T-helper 9 cell (primary cell): ENCODE data around the gene HOXD11.

Experiments used
- DNase-seq: peaks from one replicate; pipeline ENCODE4 v3.0.0-alpha.2; 2020

Gene HOXD11

DNA sequence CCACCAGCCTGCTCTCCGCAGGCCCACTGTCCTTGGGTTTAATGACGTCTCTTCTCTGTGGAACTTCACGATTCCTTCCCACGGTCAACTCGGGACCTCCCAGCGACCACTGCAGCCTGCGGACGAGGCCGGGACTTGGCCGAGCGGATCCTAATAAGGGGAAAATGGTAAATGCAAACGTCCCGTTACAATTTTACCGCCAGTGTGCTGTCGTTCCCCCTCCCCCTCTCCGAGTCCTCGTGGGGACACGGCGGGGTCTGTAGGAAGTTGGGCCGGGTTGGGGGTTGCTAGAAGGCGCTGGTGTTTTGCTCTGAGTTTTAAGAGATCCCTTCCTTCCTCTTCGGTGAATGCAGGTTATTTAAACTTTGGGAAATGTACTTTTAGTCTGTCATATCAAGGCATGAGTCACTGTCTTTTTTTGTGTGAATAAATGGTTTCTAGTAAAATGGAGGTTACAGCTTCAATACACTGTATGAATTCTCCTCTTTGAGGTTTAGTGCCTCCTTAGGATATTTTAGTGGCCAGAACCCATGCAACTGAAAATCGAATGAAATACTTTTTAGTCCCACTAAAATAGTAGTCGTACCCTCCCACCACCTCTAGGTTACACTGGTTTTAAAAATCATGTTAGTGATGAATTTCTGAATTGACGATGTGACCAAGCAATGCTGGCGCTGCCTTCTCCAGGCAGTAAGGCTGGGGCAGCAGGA is 2.3 kb downstream of the HOXD11 start:
- no peak for DNase-seq

DNA sequence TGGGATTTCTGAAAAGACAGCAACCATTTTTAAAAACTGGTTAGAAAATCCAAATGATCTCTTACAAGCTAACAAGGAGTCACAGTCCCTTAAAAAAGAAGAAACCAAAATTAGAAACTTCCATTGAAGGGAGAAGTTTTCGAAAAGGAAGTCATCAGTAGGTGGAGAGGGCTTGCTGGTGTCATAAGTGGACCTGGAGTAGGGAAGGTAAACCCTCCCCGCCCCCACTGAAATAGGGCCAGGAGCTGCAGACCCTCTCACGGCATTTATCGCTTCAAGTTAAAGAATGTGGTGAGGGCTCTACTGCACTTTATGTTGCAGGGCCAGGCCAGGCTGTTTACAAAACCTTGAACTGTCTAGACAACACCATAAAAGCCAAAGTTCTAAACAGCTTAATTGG is 2.9 kb downstream of the HOXD11 start:
- DNase-seq = no peak

DNA sequence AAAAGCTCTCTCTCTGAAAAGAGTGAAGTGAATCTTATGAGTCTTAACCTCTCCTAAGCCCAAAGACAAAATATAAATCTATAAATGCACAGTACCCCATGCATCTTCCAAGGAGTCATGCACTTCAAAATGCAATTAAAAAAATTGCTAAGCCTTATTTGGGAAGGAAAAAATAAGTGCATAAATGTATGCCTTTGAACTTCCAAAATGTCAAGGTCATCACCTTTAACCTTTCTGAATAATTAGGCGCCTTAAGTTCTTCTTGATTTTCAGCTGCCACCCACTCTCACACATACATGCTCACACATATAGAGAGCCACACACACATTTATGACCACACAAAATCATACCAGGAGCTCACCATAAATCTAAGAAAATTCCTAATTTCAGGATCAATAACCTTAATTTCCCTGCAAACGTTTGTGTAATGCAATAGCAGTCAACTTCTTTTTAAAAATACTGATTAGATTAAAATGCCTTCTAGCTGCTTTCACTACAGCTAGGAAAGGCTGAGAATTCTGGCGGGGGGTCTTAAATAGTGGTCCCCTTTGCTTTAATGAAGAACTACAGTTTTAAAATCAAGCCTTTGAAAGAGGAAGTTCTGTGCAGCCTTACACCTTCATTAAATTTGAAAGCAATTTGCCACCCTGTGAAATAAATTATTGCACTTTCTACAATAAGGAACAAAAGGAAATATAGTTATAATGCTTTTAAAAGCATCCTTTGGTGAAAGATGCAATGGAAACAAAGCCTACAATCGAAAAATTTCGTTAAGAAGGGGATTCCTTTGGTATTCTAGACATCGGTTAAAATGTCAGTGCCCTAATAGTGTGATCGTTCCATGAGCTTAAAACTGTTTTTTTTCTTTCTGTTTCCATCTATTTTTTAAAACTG is 3.6 kb downstream of the HOXD11 start:
- no peak for DNase-seq

DNA sequence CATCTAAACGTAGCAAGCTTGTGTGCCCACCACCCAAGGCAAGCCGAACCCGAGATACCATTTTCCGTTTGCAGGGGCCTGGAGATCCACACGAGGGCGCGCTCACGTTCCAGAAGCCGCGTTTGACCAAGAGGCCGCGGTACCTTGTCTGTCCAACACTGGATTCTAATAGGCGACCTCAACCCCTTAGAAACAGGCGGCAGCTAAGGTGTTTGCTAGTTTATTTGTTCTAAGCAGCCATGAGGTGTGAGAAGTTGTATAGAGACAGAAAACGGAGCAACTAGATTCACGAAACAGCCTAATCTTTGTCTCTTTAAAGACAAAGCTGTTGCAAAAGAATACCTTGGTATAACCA is 4.2 kb downstream of the HOXD11 start:
- DNase-seq = no peak

DNA sequence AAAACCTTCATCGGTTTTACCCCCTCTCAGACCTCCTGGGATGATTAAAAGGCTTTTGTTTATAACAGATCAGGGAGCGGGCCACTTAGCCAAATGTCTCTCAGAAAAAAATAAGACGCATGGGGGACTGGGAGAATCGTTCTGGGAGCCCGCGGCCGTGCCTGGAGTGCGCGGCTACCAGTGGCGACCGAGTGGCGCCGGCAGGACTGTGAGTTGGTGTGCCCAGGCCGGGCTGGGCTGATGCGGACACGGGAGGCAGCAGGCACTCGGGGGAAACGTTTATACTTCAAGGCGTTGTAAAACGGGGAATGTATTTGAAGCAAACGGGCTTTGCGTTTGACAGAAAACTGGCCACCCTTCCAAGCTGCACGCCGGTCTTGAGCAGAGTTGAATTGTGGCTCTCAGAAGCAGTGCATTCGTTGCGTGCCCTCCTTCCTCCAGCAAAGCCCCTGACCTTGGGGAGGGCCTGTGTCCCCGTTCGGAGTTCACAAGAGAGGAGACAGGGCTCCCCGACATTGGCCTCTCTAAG is 4.8 kb downstream of the HOXD11 start:
- no peak for DNase-seq

DNA sequence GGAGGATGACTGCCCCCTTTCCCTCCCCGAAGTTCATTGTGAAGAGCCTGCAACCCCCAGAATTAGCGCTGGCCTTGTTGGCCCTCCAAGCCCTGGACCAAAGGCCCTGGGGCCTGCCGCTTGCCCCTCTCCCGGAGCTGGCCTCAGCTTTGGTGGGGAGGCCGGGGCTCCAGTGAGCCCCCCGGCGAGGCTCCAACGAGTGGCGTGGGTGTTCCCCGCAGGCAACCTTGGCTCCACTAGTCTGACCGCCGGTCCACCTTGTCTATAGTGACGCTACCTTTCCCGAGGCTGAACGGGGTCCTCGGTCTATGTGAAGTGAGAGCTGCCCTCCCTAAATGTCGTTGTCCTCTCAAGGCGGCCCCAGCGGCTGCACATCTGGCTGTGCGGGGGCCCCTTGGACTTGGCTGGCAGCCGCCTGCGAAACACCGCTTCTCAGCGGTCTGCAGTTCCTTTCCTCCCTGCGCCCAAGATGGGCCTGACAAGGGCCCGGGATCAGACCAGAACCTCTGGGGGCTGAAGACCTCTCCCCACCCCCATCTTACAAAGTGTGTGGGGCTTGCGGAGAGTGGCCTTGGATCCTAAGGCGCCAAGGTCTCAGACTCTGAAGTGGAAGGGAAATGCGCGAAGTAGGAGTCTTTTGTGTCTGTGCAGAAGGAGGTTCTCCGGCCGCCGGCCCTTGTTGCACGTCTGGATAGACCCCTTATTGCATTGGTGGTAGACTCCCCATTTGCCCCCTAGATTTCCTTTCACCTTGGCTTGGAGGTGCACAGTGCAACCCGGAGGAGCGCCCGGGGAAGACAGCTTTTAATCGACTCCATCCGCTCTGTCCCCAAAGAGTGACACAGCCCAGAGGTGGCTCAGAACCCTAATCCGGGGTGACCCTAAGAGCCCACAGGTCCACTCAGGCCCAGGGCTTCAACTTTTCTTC is 5.6 kb downstream of the HOXD11 start:
- no peak for DNase-seq

DNA sequence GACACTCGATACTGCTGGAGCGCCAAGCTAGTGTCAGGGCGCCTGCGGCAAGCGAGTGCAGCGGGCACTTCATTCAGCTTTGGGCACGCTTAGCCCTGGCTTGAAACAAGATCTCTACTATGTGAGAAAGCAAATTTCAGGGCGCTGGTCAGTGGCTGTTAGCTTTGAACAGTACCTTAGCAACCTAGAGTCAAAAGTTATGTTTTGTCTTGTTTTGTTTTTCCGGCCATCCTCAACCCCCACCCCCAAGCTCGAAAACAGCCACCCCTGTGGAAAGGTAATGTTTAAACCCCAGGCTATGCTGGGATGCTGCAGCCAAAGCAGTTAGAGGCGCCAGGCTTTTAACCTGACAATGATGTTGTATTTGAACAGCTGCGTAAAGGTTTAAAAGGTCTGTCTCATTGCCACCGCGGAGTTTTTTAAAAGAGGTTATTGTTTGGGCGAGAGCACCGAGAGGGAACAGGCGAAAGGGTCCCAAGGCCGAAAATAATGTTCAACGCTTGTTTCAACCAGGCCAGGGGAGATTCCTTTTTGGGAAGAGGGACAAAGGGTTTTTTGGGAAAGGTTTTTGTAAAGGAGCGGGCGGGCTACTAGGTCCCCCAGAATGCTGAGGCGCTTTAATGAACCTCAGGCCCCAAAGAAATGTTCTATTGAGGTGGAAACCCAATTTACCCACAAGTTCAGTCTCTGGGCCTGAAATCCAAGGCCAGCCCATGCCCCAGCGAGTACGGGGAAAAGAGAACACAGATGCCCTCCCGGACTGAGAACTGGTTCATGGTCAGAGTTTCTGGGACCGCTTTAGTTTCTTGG is 7.2 kb downstream of the HOXD11 start:
- DNase-seq = no peak

DNA sequence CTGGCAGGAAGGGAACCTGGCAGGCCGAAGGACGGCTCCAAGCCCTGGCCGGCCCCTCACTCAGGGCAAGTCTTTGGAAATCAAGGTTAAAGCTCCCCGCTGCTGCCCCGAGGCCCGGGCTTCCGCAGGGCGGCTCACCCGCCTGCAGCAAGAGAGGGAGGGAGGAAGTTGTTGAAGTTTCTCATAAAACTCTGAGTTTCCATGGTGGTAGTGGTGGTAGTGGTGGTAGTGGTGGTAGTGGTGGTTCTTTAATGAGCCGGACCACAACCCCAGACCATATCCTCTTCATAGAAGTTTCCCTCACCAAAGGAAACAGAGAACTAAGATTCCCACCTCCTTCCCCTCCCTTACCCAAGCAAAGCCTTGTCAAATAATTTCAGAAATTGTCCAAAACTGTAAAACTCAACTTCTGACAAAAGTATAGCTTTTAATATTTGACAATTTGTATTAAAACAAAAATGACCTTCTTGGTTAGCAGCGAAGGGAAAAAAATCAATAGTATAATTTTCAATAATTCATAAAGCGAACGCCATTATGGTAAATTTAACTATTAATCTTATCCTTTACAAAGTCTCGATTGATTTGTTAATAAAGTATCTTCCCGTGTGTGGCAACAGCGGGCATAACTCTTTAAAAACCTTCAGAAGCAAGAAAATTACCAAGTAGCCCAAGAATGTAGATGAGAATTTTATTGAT is 8.0 kb downstream of the HOXD11 start:
- no peak for DNase-seq

DNA sequence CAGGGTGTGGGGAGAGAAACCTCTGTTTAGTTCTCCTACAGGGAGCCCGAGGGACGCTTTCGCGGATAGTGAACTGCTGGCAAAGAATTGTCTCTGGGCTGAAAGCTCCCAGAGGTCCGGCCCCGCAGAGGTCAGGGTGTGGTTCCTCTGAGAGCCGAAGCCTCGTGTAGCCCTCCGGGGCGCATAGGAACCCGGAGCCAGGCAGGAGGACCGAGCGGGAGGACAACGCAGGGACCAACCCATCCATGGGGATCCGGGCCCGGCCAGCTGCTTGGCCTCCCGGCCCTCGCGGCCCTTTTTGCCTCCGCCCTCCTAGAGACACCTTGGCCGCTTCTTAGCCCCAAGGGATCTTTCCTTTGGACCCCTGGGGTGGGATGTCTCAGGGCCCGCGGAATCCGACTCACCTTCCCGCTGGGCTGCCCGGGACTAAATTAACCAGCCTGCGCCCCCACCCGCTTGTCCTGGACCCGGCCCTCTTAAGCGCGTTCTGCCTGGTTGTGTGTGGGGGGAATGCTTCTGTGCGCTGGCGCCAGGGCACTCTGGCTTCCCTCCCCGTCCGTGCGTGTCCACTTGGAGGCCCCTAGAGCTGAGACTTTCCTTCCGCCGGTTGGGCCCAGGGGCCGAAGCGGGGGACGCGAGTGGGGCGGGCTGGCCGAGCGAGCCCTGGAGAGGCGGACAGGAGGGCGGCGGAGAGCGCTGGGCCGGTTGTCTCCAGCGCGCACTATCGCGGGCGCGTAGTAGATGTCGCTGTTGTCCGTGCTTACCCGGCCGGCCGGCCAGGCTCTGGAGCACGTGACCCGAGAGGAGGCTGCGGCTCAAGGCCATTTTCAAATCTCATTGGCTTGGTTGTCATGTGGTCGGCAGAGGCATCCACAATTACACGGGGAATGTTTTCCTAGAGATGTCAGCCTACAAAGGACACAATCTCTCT is 9.1 kb downstream of the HOXD11 start, which contains the start of gene HOXD10:
TSS of gene HOXD10 (plus strand) at position 896 of the 931 bp plus-strand sequence. CDS start 56 bp downstream, outside the sequence.
- DNase-seq = no peak

DNA sequence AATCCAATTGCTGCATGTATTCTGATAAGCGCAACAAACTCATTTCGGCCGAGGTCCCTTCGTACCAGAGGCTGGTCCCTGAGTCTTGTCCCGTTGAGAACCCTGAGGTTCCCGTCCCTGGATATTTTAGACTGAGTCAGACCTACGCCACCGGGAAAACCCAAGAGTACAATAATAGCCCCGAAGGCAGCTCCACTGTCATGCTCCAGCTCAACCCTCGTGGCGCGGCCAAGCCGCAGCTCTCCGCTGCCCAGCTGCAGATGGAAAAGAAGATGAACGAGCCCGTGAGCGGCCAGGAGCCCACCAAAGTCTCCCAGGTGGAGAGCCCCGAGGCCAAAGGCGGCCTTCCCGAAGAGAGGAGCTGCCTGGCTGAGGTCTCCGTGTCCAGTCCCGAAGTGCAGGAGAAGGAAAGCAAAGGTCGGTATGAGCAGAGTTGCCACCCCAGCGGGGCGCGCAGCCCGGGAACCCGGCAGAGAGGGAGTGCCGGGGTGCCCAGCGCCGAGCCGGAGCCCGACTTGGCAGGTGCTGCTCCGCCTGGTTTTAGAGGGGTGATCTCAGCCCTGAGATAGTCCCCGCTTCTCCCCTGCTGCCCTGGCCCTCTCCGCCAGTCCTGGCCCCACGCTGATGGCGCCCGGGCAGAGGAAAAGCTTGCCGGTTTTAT is 10.2 kb downstream of the HOXD11 start:
- no peak for DNase-seq

DNA sequence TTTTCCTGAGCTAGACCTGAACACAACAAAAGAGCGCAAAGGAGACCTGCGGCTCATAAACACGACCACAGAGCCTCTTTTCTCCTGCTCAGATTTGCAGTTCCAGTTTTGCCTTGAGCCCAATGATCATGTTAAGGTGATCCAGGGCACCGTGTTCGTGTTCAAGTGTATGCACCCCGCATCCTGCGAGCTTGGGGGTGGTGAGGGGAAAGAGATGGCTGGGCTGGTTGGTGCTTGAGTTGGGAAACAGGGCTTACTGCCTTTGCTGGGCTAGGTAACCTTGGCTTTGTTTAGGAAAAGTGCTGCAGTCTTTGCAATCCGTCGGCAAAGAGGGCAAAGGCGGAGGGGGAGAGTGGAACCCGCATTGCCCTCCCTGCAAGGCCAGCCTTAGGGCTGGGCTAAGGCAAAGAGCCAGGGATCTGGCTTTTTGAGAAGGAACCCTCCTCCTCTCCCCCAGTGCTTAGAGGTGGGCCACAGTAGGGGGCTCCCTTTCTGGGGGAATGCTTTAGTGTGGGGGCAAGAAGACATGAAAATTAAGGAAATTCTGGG is 10.8 kb downstream of the HOXD11 start:
- no peak for DNase-seq

DNA sequence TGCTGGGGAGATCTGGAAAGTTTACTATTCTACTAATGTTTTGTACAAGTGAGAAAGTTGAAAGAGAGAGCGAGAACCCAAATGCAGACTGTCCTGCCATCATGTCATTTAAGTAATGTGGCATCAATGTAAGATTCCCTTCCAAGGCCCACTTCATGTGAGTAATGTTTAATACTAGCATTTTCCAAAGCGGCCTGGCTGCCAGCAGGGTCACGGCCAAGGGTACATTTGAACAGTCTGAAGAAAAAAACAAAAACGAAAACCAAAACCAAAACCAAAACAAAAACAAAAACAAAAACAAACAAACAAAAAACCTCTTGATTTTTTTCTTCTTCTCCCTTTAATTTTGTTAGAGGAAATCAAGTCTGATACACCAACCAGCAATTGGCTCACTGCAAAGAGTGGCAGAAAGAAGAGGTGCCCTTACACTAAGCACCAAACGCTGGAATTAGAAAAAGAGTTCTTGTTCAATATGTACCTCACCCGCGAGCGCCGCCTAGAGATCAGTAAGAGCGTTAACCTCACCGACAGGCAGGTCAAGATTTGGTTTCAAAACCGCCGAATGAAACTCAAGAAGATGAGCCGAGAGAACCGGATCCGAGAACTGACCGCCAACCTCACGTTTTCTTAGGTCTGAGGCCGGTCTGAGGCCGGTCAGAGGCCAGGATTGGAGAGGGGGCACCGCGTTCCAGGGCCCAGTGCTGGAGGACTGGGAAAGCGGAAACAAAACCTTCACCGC is 11.7 kb downstream of the HOXD11 start:
- DNase-seq = no peak

DNA sequence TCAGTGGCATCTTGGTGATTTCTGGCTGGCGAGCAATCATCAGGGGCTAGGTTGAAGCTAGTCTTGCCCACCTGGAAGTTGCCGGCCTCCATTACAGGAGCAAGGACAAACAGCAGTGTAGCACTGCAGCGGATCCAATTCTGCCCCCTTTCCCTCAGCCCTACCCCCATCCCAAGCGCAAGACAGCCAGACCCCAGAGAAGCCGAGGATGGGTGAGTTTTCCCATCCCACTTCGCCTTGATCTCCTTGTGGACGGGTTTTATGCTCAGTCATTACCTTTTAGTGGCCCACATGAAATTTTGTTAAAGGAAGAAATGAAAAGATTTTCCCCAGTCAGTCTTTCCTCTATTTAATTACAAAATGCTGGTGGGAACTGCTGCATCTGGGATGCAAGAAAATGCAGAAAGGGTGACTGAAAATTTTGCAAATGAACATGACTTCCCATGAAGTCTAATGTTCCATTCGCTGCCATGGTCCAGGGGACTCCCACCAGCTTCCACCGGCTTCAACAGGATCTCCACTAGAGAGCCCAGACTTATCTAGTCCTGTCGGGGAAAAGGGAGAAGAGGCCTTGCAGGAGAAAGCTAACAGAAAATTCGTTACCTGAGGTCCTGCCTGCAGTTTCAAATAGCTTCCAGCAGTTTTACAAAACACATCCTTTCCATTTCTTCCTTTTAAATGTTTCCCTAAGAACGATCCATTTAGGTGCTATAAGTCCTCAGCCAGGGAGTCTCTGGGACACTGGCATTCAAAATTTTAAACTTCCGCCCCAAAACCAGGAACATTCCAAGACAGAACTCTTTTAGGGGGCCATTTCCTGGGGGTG is 13.5 kb downstream of the HOXD11 start:
- no peak for DNase-seq

DNA sequence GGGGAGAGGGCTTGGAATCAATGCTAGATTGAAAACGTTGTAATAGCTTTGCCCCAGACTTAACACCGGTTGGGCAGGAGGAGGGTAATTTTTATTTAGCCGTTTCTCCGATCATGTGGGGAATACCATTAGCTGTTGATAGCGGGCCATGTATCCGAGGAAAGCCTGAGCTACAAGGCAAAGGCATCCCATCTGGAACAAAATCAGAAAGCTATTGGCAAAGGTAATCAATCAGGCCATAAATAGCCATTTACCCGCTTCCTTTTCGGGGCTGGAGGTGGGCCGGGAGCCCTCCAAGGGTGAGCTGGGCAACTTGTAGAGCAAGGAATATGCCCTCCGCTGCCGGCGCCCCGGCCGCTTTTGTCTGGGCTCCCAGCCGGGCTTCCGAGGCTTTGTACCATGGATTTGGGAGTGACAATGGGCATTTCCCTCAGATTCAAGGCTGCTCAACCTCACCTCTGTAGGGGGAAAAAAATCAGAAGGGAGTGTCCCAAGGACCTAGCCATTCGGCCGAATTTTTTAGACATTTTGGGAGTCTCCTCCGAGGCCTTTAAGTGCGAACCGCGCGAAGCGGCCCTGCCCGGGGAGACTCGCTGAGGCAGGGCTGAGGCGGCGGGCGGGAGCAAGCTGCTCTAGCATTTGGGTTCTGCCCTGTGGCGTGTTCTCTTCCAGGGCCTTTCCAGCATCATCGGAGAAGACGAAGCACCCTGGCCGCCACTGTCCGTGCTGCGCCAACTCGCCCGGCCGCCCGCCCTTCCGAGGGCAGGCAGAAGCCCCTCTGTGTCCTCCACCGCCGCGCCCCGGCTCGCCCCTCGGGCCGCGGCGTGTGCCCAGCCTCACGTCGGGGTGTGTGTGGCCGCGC is 14.3 kb downstream of the HOXD11 start:
- DNase-seq = no peak

DNA sequence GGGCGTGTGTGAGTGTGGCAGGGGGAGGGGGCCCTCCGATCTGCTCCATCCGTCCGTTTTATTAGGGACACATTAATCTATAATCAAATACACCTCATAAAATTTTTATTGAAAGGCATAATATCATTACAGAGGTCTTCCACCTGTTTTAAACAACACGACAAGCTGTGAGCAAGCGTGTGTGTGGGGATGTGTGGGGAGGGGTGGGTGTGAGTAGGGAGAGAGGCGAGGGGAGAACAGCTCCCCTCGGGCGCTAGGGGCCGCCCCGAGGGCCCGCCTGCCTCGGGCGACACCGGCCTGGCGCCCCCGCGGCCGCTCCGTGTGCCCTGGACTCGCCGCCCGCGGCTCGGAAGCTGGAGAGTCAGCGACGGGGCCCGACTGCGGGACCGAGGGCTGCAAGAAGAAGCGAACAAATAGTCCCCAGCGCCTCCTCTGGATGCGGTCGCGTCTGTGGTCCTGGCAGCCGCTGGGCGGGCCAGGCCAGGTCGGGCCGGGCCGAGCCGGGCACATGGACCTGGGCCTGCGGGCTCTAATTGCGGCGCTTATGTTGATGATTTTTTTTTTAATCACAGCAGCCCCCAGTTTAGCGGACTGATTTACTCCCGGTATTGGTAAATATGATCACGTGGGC is 15.1 kb downstream of the HOXD11 start:
- DNase-seq = no peak
